ENCODE results near the gene ERO1B.

The ERO1B gene

GRCh38 chr1:236176337-236177336 lies 105.1 kb downstream of the ERO1B start:
- DNase-seq, result no peak

GRCh38 chr1:236175642-236176336 lies 106.0 kb downstream of the ERO1B start:
- DNase-seq, result no peak

- DNase-seq, result no peak
Measured at GRCh38 chr1:236173174-236173767, 108.5 kb downstream of the ERO1B start.

- DNase-seq, result no peak
Measured at GRCh38 chr1:236172041-236172579, 109.6 kb downstream of the ERO1B start.

- no peak for DNase-seq
Measured at GRCh38 chr1:236168716-236169429, 112.9 kb downstream of the ERO1B start.

- DNase-seq, result no peak
Measured at GRCh38 chr1:236167578-236167977, 114.2 kb downstream of the ERO1B start.

- DNase-seq, result no peak
Measured at GRCh38 chr1:236167154-236167553, 114.6 kb downstream of the ERO1B start.

GRCh38 chr1:236166041-236166440 lies 115.7 kb downstream of the ERO1B start:
- no peak for DNase-seq

Measured in NCI-H524 (cell line).